H4 (cell line): Measurements from ENCODE around the gene TPO. TPM values are rescaled to one million over a fixed set of nuclear protein-coding genes. Genes with fewer than 3 reads are reported as not detected.
"Not testable (repeated sequence)": the region's sequence is repeated elsewhere in the genome, so short reads cannot be mapped to it uniquely, and the experiment has no call there.

ENCODE experiments used
- DNase-seq: peaks from one replicate; pipeline ENCODE4 v3.0.0-alpha.2; 2015; ENCODE audit warnings: low spot score
- total RNA-seq: library from RNA; depleted of rRNA; stranded (reverse); fragments of >200 nt; shearing (Covaris generic); gene quantifications from 2 replicates; pipeline ENCODE4 v1.2.3, GENCODE V29; 2014; rRNA removed

Gene TPO
- total RNA-seq, result not detected in 2 replicates

DNA sequence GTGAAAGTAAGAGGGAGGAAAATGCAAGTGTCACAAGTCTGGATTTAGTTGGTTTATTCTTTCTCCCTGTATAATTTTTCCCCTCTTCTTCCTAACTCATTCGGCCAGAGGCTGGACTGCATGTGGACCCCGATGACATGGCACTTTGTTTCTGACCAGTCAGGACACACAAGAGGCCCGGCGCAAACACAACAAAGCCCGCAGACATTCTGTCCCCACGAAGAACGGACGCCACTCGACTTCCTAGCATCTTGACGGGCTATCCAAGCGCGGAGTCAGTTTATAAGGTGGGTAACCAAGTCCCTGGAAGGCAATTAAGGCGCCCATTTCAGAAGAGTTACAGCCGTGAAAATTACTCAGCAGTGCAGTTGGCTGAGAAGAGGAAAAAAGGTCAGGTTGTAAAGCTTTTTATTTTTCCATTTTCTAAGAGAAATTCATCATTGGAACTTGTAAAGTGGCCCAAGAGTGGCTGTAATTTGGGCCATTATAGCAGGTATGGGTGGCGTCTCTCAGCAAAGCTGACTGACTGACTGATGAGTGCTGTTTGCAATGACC, at the start of gene TPO:
Gene TPO (plus strand): TSS at position 308 of the 555 bp plus-strand sequence. CDS start 946 bp downstream, outside the sequence.
- DNase-seq, result no peak

DNA sequence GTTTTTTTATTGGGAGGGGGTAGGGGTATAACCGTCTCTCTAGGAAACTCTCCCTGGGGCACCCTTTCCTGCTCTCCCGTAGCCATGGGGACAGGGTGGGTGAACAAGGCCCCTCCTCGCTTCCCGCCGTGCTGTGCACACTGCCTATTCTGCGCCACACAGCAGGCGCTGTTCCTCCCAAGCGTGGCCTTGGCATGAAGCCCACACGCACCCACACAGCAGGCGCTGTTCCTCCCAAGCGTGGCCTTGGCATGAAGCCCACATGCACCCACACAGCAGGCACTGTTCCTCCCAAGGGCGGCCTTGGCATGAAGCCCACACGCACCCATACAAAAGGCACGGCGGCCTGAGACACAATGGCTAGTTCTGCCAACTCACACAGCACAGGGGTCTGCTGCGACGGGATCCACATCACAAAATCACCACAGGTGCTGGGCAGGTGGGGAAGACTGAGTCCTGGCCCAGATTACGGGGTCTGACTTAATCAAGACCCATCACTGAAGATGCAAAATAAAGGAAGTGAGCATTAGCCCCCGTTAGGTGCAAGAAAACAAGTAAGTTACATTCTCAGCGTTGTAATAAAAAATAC, 46.6 kb upstream of the TPO start:
- DNase-seq, result no peak

DNA sequence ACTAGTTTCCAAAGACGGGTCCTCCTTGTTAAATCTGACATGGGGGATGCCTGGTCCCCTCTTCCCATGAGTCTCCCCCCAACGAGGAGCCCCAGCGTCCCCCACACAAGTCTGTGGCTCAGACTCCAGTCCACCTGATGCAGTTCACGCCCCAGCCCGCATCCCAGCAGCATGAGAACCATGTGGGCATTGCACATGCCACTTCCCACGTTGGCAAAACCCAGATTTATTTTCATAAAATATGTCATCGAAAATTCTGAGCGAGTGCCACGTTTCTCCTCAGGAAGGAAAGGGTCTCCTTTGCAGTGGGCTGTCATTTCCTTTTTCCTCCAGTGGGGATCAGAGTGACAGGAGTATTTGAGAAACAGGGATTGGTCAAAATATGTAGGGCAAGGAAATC, 45.7 kb upstream of the TPO start:
- no peak for DNase-seq

DNA sequence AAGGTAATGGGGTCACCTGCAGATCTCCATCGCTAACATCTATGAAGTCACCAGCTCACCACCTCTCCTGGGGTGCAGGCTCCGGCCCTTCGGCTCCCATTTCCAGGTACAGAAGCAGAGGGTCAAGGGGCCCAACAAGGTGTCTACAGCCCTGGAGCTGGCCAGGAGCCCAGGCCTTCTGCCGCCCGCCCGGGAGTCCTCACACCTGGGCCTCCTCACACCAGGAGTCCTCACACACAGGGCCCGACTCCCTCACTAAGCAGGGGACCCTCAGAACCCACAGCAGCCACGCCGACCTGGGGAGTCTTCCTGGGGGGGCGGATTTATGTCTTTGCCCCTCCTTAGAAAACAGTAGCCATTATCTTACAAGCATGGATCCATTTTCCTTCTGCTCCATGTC, 43.4 kb upstream of the TPO start:
- no peak for DNase-seq

DNA sequence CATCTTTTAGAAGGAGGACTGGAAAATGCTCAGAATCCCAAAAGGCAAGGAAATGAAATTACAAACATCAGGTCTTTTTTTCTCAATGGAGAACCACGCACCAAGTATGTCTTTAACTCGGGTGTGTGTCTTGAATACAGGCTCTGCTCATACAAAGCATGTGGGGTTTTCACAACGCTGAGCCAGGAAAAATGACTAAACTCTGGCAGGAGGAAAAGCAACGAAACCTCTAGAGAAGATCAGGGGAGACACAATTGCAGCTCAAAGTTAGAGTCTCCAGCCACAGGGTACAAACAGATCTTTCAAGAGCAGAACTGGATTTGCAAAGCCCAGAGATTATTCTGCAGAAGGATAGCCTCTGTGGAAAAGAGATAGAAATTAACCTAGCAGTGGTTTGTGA, 42.8 kb upstream of the TPO start:
- DNase-seq, result no peak

DNA sequence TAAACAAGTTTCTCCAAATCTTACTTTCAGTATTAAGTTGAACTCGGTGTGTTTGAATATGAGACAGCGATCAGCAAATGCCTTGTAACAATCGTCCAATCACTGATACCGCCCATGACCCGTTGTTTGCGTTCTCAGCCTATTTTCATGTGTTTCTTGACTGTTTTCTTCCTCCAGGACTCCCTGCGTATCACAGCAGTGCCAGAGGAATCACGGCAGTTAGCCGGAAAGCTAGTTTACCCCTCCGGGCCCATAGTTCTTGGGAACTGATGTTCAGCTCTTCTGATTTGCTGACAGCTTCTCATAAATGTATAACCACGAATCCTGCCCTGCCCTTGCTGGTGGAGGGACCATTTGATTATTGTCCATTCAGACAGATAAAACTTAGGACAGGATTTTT, 42.2 kb upstream of the TPO start:
- no peak for DNase-seq

DNA sequence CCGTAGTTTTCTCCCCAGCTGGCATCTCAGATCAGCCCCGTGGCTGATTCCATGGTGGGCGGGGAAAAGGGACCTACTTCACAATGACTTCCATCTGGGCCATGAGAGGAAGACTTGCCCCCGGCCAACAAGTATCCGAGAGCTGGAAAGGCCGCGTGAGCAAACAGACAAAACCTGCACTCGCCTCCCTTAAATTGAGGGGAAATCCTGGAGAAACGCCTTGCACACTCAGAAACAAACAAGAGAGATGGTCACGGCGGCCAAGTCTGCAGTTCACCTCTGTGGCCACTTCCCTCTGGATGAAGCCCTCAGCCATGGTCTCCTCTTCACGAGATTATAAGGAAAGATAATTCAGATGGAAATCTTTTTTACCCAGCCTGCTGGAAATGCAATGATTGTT, 39.4 kb upstream of the TPO start:
- DNase-seq, result no peak

DNA sequence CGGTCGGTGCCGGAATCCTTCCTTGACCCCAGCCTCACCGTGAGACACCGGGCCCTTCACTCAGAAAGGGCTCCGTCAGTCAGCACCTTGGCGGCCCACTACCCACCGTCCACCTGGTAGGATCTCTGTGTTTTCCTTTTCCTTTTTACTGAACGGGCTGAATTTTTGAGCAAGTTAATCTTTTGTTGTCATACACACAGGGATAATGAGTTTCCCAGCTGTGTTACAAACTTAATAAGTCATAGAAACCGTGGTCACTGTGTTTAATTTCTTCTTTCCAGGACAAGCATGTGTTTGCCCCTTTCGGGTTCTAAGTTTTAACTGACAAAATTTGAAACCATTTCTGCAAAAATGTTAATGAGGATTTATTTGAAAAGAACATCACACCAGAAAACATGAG, 39.0 kb upstream of the TPO start:
- no peak for DNase-seq

DNA sequence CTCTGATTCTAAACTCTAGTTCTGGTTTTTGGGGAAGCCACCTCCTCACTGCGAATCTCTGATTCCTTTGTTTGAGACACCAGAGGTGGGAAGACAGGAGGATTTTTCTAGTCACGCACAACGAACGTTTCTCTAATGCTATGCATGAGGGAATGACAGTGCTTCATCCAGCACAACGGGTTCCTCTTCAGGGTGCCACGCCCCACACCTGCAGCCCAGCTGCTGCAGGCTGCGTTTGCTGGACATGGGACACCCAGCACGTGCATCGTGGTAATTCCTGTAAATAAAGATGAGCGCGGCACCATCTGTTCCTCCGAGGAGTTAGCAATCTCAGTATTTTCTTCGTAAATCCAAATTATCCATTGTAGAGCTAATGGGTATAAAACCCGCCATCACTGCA, 37.5 kb upstream of the TPO start:
- no peak for DNase-seq

DNA sequence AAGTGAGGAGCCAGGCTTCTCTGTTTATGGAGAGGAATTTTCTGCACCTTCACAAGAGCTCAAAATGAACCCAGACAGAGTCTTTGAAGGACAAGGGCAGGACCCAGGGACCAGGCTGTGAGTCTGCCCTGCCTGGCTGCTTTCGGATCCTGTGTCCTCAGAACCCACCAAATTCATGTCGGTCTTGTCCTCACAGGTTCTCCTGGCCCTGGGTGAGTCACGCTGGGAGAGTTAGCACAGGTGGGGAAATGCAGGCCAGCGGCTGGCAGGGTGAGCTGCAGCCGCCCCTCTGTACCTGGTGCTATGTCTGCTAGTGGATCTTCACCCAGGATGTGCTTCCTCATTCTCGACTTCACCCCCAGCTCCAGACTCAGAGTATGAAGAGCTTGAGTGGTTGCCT, 35.8 kb upstream of the TPO start:
- no peak for DNase-seq

DNA sequence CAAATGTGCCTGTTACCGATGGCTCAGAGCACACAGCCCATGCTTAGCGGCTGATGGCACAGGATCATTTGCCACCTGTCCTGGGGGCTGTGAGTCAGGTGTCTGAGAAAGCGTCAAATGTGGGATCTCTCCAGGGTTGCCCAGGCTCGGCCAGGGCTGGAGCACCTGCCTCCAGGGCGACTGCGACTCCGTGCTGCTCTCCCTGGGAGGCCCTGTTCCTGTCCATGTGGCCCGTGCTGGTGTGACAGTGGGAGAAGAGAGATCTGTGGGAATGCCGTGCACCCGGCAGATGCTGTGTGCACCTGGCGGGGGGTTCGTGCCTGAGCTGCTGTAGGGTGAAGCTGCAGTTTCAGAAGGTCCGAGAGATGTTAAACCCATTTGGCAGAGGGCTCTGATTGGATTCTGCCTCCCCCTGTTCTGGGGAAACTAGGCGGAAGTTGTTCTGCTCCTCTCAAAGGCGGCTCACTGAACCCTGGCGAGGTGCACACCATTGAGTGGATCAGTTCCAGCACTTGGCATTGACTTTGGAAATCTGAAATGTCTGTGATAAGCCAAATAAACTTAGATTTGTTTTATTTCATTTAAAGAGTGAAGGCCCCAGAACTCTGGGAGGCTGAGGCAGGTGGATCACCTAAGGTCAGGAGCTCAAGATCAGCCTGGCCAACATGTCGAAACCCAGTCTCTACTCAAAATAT, 34.7 kb upstream of the TPO start:
- no peak for DNase-seq

DNA sequence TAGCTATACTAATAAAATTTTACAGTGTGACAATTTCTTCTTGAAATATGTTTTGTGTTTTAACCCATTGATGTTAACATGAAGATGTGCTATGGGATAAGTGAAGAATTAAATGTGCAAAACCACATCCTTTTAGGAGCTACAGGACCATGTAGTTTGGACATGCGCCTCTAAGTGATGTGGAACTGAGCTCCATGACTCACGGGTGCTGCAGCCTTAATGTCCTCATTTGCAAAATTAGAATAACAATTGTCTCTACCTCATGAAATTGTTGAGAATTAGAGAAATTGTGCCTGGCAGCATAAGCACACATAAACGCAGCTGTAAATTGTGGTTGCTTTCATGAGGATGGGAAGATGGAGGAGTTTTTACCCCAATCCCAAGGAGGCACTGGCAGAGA, 31.6 kb upstream of the TPO start:
- DNase-seq, result no peak

DNA sequence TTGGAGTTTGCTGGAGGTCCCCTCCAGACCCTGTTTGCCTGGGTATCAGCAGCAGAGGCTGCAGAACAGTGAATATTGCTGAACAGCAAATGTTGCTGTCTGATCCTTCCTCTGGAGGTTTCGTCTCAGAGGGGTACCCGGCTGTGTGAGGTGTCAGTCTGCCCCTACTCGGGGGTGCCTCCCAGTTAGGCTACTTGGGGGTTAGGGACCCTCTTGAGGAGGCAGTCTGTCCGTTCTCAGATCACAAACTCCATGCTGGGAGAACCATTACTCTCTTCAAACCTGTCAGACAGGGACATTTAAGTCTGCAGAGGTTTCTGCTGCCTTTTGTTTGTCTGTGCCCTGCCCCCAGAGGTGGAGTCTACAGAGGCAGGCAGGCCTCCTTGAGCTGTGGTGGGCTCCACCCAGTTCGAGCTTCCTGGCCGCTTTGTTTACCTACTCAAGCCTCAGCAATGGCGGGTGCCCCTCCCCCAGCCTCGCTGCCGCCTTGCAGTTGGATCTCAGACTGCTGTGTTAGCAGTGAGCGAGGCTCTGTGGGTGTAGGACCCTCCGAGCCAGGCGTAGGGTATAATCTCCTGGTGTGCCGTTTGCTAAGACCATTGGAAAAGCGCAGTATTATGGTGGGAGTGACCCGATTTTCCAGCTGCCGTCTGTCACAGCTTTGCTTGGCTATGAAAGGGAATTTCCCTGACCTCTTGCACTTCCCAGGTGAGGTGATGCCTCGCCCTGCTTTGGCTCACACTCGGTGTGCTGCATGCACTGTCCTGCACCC, 25.1 kb upstream of the TPO start:
- DNase-seq, result not testable (repeated sequence)

DNA sequence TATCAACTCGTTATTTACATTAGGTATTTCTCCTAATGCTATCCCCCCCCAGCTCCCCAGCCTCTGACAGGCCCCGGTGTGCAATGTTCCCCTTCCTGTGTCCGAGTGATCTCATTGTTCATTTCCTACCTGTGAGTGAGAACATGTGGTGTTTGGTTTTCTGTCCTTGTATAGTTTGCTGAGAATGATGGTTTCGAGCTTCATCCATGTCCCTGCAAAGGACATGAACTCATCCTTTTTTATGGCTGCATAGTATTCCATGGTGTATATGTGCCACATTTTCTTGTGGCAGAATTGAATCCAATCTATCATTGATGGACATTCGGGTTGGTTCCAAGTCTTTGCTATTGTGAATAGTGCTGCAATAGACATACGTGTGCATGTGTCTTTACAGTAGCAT, 23.1 kb upstream of the TPO start:
- DNase-seq, result not testable (repeated sequence)

DNA sequence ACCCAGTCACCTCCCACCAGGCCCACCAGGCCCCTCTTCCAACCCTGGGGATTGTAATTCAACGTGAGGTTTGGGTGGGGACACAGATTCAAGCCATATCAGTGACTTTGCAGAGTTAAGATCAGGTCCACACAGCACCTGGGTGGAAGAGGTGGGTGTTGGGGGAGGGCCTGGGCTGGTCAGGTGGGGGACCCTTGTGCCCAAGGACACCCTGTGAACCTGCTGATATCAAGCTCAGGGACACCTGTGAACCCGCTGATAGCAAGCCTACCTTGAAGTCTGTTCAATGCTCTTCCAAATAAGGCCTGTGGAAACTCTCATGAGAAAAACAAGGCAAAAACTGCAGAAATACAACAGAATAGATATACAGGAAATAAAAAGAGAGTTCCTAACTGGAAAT, 19.9 kb upstream of the TPO start:
- no peak for DNase-seq

DNA sequence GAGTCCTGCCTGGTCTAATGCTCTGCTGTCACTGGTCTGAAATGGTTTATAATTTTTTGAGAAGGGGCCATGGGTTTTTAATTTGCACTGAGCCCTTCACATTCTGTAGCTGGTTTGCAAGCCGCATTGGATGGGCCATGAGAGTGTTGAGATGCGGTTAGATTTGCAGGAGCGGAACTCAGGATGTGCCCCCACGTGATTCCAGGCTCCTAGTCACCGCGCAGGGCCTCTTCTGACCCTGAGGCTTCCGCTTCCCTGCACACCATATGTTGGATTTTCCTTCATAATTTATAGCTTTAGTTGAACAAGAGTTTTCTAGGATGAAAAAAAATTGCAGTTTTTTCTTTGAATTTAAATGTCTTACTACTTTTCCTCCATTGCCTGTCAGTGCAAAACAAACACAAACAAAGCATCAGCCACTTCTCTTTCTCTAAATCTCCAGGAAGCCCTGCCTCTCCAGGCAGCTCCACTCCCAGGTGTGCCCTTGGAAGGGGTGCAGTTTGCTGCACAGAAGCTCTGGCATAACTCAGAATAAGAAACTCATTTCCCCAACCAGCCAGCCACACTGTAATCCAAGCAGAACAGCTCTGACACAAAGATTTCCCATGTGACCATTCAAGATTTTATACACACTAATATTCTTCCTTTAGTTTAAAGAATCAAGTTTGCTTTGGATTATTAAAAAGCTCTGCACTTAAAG, 18.4 kb upstream of the TPO start:
- DNase-seq, result no peak

DNA sequence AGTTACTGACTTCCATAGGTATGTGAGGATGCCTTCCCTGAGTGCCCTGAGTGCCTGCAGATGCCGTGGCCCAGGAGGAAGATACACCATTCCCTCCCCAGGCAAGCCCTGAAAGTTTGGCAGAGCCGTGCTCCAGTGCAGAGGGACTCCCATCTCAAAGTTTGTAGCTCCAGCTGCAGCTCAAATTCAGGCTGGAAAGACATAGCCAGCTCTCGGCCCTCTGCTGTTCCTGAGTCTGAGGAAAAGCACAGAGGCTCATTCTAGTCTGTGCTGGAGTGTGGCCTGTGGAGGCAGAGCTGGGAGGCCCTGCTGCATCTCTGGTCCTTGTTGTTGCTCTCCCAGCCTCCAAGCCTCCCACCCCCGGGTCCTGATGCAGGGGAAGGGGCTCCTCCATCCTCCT, 15.9 kb upstream of the TPO start:
- DNase-seq, result no peak

DNA sequence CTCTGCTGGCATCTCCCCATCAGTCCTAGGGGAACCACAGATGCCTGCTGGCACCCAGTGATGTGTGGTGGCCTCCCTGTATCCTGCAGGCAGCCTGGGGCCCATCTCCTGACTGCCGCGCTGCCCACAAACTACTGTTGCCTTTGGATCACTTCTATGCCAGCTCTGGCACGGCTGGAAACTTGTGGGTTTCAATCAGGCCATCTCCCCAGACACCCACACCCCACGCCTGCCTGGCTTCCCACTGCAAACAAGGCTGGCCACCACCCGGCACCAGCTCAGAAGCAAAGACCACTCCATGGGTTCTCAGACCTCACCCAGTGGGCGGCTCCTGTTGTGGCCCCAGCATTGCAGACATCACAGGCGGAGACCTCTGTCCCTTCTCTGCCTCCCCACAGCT, 15.1 kb upstream of the TPO start:
- DNase-seq, result no peak

DNA sequence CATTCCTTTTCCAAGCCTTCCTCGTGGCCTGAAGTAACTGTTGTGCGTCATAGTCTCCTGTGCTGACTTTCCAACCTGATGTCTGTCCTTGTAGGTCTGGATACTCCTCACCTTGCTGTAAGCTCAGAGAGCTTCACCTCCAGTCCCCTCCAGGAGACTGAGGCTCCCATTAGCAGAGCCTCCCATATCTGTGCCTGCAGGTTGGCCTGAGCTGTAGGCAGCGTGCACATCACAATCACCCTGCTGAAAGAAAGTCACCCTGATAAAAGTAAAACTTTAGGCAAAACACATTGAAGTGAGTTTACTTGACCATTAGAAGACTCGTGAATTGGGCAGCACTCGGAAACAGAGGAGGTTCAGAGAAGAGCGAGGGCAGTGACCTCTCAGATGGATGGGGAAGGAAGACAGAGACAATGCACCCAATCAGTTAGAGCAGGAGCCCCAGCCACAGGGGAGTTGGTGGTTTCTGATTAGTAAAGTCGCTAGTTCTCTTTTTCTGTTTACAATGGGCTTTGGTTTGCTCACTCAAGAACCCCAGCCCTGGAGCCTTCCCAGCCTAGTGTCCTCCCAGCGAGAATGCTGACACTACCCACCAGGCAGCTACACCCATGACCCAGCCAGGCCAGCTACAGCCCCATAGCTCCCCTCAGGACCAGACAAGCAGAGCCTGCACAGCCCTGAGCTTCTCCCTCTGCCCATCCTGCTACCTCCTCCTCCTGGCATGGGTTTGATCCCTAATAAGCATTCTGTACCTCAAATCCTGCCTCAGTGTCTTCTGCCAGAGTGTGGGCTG, 12.1 kb upstream of the TPO start:
- DNase-seq, result no peak

DNA sequence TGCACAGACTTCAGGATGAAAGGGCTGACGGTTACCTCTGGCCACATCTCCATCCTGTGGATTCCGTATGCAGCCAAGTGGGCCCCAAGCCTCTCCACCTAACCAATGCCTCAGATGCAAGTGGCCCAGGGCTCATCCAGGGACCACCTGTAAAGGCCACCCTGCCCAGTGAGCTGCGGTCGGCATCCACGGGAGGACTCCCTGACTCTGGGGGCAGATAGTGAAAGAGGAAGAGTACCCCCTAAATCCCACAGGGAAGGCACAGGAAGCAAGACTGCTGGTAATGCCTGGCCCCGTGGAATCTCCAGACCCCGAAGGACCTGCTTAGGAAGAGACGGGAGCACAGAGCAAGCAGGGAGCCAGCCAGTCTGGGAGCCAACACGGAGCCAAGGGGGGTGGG, 11.2 kb upstream of the TPO start:
- no peak for DNase-seq

DNA sequence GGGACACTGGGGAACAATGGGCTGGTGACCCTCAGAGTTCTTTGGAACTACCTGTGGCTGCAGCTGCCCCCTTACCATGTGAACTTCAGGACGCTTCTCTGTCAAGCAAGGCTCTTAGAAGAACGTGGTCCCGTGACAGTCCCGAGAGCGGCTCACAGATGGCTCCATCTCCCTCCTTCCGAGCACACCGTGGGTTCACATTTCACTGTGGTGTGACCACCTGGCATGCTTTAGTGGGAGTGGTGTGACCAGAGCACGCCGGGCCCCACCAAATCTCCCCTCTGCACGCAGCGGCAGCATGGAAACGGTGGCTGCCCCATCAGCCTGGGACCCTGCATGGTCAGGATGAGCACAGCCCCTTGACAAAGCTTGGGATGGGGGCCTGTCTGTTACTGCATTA, 9.7 kb upstream of the TPO start:
- DNase-seq, result no peak
